ENCODE data around the gene NECAP2.

Gene NECAP2

DNA sequence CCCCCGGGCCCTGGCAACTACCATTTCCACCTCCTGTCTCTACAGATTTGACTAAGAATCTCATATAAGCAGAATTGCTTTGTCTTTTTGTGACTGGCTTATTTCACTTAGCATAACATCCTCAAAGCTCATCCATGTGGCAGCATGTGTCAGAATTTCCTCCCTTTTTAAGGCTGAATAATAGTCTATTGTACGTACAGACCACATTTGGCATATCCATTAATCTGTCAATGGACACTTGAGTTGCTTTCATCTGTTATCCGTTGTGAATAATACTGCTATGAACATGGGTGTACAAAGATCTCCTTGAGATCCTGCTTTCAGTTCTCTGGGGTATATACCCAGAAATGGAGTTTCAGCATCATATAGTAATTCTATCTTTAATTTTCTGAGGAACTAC is 27.3 kb upstream of the NECAP2 start:
- no peak overlapping the region for H3K4me3 ChIP-seq (ENCODE audit: low read depth, low read length)
- TF ChIP-seq, protein P1, sequence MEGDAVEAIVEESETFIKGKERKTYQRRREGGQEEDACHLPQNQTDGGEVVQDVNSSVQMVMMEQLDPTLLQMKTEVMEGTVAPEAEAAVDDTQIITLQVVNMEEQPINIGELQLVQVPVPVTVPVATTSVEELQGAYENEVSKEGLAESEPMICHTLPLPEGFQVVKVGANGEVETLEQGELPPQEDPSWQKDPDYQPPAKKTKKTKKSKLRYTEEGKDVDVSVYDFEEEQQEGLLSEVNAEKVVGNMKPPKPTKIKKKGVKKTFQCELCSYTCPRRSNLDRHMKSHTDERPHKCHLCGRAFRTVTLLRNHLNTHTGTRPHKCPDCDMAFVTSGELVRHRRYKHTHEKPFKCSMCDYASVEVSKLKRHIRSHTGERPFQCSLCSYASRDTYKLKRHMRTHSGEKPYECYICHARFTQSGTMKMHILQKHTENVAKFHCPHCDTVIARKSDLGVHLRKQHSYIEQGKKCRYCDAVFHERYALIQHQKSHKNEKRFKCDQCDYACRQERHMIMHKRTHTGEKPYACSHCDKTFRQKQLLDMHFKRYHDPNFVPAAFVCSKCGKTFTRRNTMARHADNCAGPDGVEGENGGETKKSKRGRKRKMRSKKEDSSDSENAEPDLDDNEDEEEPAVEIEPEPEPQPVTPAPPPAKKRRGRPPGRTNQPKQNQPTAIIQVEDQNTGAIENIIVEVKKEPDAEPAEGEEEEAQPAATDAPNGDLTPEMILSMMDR (IDR thresholded peaks at IDR 0.05; ENCODE audit: borderline replicate concordance, insufficient read depth, low read depth, low read length): no peak

DNA sequence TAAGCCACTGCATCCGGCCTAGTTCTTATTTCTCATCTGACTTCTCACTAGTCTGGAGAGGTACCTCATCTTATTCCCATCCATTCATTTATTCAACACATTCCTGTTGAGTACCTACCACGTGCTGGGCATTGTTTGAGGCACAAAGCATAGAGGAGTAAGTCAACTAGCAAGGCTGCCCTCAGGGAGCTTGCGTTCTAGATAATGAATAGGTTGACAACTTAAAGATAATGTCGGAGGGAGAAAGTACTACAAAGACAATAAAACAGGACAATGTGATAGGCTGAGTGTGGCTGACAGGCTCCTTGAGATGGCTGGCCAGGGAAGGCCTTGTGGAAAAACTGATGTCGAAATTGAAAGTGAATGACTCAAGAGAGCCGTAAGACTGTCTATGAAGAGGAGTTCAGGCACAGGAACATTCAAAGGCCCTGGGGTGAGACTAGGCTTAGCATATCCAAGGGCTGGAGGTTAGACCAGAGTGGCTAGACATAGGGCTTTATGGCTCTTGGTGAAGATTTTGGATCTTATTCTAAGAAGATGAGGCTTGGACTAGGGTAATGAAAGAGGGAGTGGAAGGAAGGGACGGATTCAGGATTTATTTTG is 21.6 kb upstream of the NECAP2 start:
- TF ChIP-seq, protein P1 (IDR thresholded peaks at IDR 0.05; ENCODE audit: borderline replicate concordance, insufficient read depth, low read depth, low read length): no peak
- no peak overlapping the region for H3K4me3 ChIP-seq (ENCODE audit: low read depth, low read length)

DNA sequence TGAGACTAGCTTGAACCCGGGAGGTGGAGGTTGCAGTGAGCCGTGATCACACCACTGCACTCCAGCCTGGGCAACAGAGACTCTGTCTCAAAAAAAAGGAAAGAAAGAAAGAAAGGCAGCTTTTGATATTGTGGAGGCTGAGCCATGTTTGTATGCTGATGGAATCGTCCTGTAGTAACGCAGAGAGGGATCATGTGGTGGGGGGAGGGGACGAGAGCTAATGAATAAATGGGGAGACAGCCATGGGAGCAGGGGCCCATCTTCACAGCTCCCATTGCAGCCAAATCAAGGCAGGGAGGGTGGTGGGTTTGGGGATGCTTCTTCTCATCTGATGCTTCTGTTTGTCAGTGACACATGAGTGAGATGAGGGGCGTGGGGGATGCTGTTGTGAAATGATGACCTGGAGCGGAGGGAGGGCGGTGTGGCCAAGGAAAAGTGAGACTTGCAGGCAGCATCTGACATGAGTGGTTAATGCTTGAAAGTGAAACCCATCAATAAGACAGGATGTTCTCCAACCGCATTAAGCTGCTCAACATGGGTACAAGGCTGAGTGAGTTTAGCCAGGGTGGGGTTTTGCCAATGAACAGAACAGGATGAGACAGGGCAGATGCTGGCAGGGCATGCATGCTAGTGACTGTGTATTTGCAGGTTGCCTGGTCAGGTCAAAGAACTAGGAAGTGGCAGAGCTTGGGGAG is 20.0 kb upstream of the NECAP2 start:
- no peak overlapping the region for H3K4me3 ChIP-seq (ENCODE audit: low read depth, low read length)
- TF ChIP-seq, protein P1 (IDR thresholded peaks at IDR 0.05; ENCODE audit: borderline replicate concordance, insufficient read depth, low read depth, low read length): no peak

DNA sequence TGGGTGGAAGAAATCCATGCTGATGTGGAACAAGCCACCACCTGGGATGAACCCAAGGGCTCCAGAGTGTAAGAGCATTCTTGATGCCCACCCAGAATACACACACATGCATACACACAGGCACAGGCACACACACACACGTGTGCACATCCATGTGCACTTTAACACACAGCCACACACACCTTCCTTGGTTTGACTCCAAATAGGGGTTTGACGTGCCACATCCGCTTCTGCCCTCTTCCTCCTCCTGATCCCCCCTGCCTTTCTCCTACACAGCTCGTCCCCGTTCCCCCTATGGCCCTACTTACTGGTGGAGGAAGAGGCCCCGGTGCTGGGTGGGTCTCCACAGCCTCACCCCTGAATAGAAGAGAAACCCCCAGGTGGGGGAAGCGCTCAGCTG is 19.3 kb upstream of the NECAP2 start:
- H3K4me3 ChIP-seq (ENCODE audit: low read depth, low read length): no peak overlapping the region
- TF ChIP-seq, protein P1 (IDR thresholded peaks at IDR 0.05; ENCODE audit: borderline replicate concordance, insufficient read depth, low read depth, low read length): no peak

DNA sequence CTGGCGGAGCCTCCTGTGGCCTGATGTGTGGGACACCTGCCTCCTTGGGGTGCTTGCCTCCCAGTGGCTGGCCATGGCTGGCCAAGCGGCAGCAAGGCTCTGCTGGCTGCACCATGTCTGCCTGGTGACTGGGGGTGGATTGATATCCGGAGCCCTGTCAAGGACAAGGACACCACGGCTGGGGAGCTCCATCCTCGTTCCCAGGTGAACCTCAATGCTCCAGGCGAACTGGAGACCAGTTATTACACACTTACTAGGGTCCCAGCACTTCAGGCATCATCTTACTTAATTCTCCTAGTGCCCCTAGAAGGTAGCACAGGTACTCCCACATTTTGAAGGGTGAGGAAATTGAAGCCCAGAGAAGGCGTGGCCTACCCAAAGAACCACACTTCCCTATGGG is 18.5 kb upstream of the NECAP2 start:
- no peak overlapping the region for H3K4me3 ChIP-seq (ENCODE audit: low read depth, low read length)
- TF ChIP-seq, protein P1 (IDR thresholded peaks at IDR 0.05; ENCODE audit: borderline replicate concordance, insufficient read depth, low read depth, low read length): no peak

DNA sequence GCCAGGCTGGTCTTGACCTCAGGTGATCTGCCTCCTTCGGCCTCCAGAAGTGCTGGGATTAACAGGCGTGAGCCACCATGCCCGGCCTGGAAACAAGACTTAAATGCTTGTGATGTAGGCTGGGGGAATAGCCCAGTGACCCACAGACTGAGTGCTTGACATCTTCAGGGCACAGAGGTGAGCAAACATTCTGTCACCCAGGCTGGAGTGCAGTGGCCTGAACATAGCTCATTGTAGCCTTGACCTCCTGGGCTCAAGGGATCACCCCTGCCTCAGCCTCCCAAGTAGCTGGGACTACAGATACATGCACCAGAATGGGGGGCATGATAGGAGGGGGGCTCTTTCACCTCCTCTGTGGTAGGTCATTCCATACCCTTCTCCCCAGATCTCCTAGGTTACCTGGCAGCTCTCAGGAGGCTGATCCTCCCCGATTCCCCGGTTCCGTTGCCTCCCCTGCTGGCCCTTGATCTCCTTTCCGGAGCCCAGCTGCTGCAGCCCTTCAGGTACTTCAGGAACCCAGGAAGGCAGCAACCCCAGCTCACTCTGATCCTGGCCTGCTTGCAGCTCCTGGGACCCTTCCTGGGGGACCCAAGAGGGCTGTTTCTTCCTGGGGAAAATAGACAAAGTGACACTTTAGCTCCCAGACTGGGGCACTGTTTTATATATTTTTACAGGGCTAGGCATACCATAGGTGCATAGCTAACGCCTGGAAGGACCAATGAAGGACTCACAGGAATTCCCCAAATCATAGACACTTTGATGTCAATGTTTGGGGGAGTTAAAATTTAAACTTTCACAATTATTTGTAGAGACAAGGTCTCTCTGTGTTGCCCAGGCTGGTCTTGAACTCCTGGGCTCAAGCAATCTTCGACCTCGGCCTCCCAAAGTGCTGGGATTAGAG is 15.1 kb upstream of the NECAP2 start:
- H3K4me3 ChIP-seq (ENCODE audit: low read depth, low read length): no peak overlapping the region

More for the DNA sequence above, 15.1 kb upstream of the NECAP2 start:
- TF ChIP-seq, protein P1 (IDR thresholded peaks at IDR 0.05; ENCODE audit: borderline replicate concordance, insufficient read depth, low read depth, low read length): no peak

Data from GM12875 (cell line).